Measurements from ENCODE around the gene PKMYT1.

DNA sequence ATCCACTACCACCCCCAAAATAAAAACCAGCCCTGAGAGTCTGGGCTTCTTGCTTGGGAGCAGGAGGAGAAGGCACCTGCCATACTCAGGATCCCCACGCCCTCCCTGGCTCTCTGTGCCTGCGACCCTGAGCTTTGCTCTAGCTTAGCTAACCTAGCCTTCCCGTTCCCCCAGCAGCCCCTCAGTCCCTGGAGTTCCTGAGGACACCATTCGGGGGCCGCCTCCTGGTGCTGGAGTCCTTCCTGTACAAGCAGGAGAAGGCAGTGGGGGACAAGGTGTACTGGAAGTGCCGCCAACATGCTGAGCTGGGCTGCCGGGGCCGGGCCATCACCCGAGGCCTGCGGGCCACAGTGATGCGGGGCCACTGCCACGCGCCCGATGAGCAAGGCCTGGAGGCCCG, 50.0 kb downstream of the PKMYT1 start:
- TF ChIP-seq, protein P1, sequence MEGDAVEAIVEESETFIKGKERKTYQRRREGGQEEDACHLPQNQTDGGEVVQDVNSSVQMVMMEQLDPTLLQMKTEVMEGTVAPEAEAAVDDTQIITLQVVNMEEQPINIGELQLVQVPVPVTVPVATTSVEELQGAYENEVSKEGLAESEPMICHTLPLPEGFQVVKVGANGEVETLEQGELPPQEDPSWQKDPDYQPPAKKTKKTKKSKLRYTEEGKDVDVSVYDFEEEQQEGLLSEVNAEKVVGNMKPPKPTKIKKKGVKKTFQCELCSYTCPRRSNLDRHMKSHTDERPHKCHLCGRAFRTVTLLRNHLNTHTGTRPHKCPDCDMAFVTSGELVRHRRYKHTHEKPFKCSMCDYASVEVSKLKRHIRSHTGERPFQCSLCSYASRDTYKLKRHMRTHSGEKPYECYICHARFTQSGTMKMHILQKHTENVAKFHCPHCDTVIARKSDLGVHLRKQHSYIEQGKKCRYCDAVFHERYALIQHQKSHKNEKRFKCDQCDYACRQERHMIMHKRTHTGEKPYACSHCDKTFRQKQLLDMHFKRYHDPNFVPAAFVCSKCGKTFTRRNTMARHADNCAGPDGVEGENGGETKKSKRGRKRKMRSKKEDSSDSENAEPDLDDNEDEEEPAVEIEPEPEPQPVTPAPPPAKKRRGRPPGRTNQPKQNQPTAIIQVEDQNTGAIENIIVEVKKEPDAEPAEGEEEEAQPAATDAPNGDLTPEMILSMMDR (conservative IDR thresholded peaks at IDR 0.05), result no peak
- no peak for TF ChIP-seq EZH2 (IDR thresholded peaks at IDR 0.05; ENCODE audit: low read depth)
